Renal pelvis (tissue), 4 donors: Measurements from ENCODE around the gene ATXN7L1. TPM values are rescaled to one million over a fixed set of nuclear protein-coding genes. Genes with fewer than 3 reads are reported as not detected.

Source experiments
- DNase-seq: peaks from one replicate; pipeline ENCODE4 v3.0.0-alpha.2; 2013
- polyA plus RNA-seq, 3 donors: library from polyadenylated mRNA; unstranded; fragments of 120-200 nt; gene quantifications; one replicate each; pipeline ENCODE4 v1.2.1, GENCODE V29; 2013; ENCODE audit not compliant: insufficient read length in 3 of 3

The ATXN7L1 gene
- polyA plus RNA-seq, 3 donors, result 11.4 to 13.8 (median 13.1) TPM

DNA sequence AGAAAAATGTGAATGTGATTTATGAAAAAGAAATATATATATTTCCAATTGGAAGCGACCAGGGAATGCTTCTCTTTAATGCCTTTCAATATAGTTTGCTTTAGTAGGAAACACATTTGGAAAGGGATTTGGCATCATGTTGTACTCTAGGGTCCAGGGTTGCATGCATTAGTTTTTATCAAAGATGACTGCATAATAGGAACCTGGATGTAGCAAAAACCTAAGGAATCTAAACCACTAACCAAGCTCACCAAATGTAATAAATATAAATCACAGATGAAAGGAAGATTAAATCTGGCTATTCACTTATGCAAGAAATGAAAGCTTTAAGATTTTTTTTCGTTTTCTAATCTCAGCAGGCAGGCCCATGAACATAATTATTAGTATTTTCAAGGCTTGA lies 120.0 kb downstream of the ATXN7L1 start:
- no peak for DNase-seq

DNA sequence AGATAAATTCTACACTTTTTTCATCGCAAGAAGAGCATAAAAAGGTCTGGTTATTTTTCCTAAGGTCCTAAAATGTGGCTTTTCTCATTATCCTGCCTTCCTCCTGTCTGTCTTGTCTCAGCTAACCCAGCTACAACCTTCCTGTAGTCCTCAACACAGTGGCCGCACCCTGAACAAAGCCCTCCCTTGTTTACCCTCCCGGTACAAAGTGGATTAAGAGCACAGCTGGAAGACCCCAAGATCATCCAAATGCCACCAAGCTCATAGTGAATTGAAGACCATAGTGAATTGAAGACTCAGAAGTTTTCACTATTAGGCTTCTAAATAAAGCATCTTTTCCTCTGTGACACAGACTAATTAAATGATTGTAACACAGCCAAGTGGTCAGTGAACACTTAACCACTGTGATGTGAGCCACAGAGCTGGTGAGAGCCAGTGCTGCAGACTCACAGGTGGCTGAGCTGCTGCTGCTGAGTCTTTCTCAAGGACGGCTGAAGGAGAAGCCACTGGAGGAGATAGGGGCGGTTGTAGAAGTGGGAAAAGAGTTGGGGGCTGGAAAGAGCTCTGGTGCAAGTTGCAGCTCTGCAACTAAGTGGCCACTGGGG lies 123.6 kb downstream of the ATXN7L1 start:
- no peak for DNase-seq

DNA sequence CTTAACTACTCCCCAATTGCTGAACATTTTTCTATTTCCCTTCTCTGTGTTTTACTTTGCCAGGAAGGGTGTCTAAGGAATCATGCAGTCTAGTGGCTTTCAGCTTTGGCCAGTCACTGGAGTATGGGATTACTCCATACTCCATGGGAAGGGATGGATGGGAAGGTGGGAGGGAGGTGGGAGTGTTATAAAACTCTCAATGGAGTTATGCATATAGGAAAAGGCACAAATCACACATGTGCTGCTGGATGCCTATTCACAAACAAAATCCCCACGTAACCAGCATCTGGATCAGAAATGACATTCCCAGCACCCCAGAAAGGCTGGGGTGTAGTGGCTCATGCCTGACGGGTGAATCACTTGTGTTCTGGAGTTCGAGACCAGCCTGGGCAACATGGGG lies 125.3 kb downstream of the ATXN7L1 start:
- no peak for DNase-seq

DNA sequence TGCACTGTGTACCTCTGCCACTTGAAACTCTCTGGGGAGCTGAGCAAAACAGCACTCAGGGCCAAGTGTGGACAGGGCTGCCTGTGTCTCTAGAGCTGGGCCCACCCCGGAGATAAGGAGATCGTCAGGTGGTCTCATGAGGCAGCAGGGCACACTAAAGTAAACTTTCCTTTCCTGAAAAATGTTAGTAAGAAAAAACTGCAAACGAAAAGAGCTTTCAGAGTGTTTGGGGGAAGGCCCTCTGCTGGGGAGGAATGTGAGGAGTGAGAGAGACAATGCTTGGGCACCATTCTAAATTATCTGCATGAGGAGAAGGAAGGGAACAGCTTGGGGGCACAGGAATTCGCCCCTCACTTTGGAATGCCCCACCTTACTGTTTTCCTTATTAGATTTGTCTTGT lies 127.7 kb downstream of the ATXN7L1 start:
- DNase-seq, result no peak

DNA sequence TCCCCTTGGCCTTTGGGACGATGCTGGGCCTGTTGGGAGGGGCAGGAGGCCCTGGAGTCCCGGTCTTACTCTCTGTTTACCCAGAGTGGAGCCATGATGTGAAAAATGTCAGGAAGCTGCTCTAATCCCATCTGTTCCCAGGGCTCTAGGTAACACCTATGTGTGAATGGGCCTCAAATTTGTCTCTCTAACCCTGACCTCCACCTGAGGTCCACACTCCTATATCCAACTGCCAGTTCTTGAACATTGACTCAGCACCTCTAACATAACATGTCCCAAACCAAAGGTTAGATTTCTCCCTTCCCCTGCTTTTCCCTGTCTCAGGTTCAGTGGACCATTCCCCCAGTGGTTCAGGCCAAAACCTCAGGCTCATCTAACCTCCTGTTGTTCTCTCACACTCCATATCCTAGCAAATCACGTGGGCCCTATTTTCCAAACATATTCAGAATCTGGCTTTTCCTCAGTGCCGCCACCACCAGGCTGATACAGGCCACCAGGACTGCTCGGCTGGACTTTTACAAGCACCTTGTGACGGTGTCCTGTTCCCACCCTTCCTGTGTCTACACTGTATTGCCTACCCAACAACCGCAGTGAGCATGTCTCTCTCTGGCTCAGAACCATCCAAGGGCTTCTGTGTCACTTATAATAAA lies 130.6 kb downstream of the ATXN7L1 start:
- no peak for DNase-seq

DNA sequence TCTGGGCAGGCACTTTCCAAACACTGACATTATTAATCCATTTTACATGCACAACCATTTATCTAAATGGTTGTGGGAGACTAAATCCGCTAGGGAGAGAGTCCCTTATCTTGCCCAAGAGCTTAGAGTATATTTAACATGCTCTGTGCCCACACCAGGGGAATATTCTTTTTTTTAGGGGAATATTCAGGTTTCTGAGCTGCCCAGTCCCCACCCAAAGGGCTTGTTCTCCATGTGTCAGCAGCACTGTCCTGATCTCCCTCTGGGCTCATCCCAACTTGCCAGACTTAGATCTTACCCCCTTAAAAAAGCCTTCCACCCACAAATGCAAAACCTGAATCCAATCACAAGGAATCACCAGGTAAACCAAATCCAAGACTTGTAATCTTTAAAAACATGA lies 132.1 kb downstream of the ATXN7L1 start:
- no peak for DNase-seq

DNA sequence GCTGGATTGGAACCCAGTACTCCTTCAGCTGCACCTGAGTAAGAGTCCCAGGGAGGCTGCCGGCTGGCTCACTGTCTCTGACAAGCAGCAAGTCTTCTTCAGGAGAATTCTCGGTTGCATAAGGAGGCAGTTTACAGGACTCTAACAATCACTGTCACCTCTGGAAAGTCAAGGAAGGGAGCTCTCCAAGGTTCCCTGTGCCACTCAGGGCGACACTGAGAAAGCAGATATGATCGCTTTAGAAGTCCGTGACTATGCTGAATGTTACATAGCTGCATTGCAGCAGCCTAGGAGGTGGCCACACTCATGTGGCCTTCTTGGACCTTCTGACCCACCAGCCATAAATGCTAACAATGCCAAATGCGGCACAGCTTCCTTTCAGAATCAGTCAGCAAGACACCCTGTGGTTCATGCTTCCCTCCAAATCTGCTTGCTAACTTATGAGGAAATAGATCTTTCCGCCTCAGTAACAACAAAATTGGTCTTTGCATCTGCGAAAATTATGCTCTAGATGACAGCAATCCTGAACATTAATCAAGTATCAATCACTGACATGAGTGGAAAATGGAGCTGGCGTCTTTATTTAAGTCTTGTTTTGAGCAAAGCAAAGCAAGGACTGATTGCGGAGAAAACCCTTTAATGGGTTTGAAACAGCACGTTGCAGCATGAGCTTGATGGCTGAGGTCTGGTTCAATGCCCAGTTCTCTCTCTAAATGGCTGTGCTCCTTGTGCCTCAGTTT lies 132.9 kb downstream of the ATXN7L1 start:
- no peak for DNase-seq

DNA sequence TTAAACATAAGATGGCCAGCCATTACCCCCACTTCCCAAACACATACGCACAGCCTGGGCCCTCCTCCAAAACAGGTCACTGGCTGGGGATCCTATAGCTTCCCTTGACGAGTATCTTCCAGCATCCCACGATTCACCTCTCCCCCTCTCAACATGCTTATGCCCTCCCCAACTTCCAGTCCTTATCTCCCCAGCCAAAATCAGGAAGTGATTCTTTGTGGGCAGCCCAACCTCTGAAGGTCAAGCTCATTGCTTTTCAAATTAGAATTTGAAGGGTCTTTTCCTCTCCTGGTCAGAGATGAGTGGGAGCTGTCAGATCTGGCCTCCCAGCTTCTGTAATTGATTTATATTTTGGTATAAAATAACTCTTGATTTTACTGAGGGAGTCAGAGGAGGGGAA lies 133.6 kb downstream of the ATXN7L1 start:
- DNase-seq, result no peak

DNA sequence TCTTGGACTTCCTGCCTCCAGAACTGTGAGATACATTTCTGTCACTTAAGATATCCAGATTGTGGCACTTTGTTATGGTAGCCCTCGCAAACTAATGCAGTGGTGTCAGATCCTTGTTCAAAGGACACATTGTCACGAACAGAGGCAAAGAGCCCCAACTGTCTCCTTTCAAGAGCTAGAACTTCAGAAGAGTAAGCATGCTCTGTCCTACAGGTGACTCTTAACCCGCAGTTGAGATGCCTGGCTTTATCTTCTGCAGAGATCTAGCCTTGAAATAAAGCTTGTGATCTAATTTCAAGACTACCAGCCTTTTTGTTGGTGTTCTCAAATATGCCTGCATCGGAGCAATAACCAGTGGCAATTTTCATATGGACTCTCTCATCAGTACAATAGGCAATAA lies 134.4 kb downstream of the ATXN7L1 start:
- no peak for DNase-seq

DNA sequence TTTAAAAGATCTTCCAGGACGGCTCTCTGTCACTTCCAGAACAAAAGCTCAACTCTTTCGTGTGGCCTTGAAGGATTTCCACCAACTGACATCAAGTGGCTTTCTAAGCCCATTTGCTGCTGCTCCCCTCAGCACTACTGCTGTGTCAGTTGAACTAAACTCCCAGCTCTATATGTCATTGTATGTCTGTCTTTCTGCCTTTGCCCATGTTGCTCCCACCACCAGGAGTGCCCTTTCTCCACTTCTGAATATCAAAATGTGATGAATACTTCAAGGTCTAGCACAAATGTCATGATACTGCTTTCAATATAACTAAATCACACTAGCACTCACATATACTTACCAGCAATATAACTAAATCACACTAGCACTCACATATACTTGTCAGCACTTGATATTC lies 138.3 kb downstream of the ATXN7L1 start:
- DNase-seq, result no peak

DNA sequence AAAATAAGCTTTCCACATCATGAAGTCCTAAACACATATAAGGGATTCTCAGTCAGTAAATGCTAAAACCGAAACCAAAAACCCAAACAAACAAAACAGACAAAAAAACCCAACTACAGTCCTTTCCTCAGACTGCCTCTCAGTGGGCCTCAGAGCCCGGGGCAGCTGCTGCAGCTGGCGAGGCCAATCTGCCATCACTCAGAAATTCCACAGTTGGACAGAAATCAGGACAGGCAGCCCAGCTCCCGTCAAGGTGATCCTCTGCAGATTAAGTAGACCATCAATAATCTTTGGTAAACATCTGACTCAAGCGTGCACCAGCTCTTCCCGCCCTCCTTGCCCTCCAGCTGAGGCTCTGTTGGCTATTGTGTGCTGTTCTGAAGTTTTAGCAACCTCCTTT lies 142.2 kb downstream of the ATXN7L1 start:
- no peak for DNase-seq

DNA sequence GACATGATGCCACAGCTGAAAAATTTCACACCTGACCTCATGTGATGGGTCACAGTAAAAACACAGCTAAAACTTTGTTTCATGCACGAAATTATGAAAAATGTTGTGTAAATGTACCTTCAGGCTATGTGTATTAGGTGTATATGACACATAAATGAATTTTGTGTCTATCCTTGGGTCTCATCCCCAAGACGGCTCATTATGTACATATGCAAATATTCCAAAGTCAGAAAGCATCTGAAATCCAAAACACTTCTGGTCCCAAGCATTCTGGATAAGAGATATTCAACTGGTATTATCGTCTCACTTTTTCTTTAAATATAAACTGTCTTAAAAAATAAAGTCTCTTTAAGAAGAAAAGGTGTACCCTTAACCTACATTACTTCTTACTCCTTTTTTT lies 145.4 kb downstream of the ATXN7L1 start:
- DNase-seq, result no peak

DNA sequence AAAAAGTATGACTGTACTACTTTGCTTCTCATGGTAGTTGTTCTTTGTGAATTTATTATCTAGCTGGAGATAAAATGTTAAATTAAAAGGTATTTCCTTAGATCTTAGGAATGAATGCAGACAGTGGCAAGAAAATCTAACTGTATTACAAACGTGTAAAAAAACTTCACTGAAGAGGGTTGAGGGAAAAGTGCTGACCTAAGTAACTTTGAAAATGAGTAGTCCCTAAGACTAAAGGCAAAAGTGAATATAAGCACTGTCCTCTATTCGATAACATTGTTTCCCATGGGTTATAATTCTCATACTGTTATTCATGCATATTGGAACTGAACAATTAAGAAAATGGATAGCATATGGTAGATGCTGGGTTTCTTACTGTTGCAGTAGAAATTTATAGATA lies 148.4 kb downstream of the ATXN7L1 start:
- no peak for DNase-seq

DNA sequence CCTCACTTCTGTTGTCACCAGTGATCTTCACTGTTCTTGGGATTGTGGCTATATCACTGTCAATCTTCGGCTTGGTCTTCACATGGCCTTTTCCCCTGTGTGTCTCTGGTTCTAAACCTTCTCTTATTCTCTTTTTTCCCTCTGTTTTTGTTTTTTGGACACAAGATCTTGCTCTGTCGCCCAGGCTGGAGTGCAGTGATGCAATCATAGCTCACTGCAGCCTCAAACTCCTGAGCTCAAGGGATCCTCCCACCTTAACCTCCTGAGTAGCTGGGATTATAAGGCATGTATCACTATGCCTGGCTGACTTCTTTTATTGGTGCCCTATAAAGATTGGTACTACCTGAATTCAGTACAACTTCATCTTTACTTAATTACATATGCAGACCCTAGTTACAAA lies 151.7 kb downstream of the ATXN7L1 start:
- no peak for DNase-seq

DNA sequence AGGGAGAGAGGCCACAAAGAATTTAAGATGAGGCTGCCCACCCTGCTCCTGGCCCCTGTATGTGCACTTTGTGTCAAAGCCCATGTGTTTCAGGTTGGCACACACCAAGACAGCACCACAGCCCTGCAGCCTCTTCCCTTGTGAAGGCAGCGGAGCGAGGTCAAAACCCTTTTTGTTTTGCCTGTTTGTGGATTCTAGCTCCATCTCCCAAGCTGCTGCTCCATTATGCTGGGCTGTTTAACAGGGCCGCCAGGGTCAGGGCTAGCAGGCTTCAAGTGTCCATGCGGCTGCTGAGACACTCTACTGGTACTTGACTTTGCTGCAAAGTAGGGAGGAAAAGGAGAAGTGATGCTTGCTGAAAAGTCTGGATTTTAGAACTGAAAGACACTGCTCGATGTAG lies 152.8 kb downstream of the ATXN7L1 start:
- no peak for DNase-seq

DNA sequence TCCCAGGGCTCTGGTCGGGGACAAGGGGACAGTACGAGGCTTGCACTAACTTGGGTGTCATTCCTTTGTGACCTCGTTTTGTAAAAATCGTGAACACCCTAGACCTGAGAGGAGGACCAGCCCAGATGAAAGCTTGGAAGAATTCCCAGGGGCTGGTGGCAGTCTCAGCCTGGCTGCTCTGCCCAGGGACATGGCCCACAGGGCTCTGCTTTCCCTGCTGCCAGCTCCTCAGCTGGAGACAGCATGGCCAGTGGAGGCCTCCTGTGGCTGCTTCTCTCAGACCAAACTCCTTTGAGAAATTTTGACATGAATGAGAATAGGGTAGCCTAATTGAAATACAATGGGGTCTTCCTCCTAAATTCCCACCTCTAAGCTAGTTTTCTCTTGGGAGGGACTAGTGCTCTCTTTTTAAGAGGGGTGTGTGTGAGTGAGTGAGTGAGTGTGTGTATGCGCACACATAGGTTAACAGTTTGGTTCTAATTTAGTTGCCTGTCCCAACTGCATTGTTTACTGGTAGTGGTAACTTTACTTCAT lies 154.8 kb downstream of the ATXN7L1 start:
- DNase-seq, result no peak

DNA sequence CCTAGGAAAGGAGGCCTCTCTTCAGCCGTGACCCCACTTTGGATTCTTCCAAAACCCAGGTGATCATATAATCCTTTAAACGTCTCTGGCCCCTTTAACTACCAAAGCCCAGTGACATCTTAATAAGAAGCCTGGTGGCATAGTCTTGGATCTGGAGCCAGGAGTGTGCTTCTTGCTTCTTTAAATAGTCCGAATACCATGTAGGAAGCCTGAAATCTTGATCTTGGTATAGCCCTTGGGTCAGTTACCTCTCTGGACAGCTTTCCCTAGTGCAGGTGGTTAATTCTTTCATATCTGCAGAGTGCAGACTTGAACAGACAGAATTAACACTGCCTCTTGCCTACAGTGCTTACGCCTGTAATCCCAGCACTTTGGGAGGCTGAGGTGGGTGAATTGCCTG lies 156.5 kb downstream of the ATXN7L1 start:
- DNase-seq, result no peak

DNA sequence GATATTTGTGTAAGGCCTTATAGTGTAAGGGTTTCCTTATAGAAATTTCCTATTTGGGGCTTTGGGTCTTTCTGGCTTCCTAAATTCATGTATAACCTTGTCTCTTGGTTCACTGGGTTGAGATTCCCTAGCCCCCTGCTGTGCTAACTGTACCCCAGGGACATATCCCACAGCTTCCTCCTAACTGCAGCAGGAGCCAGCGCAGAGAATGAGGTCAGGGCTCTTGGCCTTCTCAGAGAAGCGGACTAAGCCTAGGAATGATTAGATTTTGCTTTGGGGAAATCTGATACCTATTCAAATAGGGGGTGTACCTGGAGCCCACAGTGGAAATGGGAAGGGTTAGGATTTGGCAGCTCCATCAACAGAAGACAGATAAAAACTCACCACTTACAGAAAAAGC lies 157.0 kb downstream of the ATXN7L1 start:
- DNase-seq, result no peak

DNA sequence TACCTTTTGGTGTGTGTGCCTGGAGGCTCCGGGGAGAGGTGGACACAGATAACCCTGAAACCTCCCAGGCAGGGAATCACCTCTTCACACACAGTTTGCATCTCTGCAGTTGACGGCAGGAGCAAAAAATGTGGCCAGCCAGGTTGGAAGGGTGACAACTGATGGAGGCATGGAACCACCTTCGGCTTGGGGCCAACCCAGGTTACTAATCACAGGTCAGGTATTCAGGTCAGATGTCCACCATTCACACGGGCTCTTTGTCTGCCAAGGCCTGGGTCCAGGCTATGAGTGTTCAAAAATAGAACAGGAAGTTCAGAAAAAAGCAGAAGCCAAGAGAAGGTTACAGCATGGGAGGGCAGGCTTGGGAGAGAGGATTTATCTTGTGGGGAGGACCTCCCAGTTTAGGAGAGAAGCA lies 157.9 kb downstream of the ATXN7L1 start:
- no peak for DNase-seq

DNA sequence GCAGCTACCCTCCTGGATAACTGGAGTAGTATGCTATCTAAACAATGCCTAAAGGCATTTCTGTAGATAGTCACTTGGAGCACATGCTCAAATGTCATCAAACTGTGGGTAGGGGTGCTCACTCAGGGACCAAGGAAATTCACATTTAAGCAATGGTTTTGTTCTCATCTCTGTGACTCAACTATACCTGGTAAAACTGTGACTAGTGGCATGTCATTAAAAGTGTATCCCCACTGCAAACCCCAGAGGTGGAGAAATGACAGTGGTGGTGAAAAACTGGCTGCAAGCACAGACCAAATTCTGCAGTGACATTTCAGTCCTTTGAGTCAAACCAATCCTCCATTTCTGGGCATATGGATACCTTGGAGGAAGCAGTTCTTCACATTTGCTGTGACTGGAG lies 160.9 kb downstream of the ATXN7L1 start:
- DNase-seq, result no peak

DNA sequence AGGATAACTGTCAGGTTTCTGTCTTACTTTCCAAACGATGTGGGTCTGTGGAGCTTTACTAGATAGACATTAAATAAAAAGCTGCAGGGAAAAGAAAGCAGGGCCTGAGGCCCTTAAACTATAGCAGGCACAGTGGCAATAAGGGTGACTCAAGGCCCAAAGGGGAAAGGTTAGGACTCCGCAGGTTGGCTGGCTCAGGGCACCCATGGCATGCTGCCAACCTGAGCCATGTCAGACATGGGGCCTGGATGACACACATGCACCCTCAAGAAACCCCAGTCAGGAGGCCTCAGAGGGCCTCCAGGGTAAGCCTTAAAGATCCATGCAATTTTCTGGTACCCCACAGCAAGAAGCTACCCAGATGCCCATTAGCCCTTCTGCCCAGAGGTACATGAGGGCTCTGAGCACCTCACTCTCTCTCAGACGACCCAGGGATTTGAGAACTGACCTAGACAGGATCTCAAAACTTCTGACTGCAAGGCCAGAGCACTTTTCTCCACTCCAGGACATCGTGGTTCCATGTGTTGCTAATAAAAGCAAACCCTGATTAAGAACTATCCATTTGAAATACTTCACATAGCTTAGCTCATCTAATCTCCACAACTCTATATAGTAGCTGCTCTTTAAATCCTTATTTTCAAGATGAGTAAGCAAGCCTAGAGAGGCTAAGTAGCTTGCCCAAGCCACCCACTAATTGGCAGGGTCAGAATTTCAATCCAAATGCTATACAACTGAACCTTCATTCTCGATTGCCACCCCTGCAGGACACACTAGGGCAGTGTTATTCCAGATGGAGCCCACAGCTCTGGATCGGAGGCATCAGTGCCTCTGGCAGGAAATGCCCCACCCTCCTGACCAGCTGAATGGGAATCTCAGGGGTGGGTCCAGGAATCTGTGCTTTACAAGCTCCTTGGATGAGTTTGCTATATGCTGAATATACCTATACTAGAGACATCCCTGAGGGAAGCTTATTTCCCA lies 162.6 kb downstream of the ATXN7L1 start:
- DNase-seq, result no peak

DNA sequence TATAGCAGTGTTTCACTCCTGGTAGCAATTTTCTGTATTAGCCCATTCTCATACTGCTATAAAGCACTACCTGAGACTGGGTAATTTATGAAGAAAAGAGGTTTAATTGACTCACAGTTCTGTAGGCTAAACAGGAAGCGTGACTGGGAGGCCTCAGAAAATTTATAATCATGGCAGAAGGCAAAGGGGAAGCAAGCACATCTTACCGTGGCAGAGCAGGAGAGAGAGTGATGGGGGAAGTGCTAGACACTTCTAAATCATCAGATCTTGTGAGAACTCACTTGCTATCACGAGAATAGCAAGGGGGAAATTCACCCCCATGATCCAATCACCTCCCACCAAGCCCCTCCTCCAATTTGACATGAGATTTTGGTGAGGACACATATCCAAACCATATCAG lies 163.5 kb downstream of the ATXN7L1 start:
- no peak for DNase-seq
